GM12872 (cell line): ENCODE data around the gene CX3CL1.

Source experiments
- CTCF ChIP-seq: IDR thresholded peaks from 3 replicates; pipeline ENCODE4 v1.5.1; 2011; ENCODE audit warnings: low read depth, mild to moderate bottlenecking, low read length, moderate library complexity; ENCODE audit not compliant: insufficient read depth

CX3CL1 gene

GRCh38 chr16:57349212-57350031, 22.9 kb upstream of the CX3CL1 start:
- no peak for TF ChIP-seq CTCF

- TF ChIP-seq CTCF, result no peak
Observed at GRCh38 chr16:57352636-57353047, 19.6 kb upstream of the CX3CL1 start.

GRCh38 chr16:57354311-57354710, 18.0 kb upstream of the CX3CL1 start:
- TF ChIP-seq CTCF, result no peak

- TF ChIP-seq CTCF, result no peak
Observed at GRCh38 chr16:57355898-57356414, 16.3 kb upstream of the CX3CL1 start.

GRCh38 chr16:57356547-57356946, 15.7 kb upstream of the CX3CL1 start:
- TF ChIP-seq CTCF, result no peak

GRCh38 chr16:57357330-57358085, 14.8 kb upstream of the CX3CL1 start:
- TF ChIP-seq CTCF, result no peak

- no peak for TF ChIP-seq CTCF
Observed at GRCh38 chr16:57358086-57358420, 14.2 kb upstream of the CX3CL1 start.
